Stomach (tissue), 4 donors: Measurements from ENCODE around the gene IQCE.

Source experiments
- EP300 ChIP-seq: sonication (generic); formaldehyde crosslinking; IDR thresholded peaks from one replicate; pipeline ENCODE4 v1.6.1; 2017; ENCODE audit warnings: antibody characterized with exemption
- POLR2A ChIP-seq, 4 donors: fragments of 450-650 bp; IDR thresholded peaks; one replicate each; pipeline ENCODE4 v1.6.1; 2016; ENCODE audit warnings: antibody characterized with exemption in 4 of 4, control low read depth in 2 of 4, mild to moderate bottlenecking in 1 of 4, moderate library complexity in 1 of 4
- TF ChIP-seq, protein P1 (sequence below), 7 experiments: fragments of 450-650 bp in 4 of 7; fragments of 200-600 bp in 3 of 7; sonication (generic) in 3 of 7; IDR thresholded peaks; one replicate each; pipeline ENCODE4 v1.5.1; 2016 to 2019; ENCODE audit warnings: antibody characterized with exemption in 7 of 7, control low read depth in 2 of 7, mild to moderate bottlenecking in 1 of 7

DNA sequence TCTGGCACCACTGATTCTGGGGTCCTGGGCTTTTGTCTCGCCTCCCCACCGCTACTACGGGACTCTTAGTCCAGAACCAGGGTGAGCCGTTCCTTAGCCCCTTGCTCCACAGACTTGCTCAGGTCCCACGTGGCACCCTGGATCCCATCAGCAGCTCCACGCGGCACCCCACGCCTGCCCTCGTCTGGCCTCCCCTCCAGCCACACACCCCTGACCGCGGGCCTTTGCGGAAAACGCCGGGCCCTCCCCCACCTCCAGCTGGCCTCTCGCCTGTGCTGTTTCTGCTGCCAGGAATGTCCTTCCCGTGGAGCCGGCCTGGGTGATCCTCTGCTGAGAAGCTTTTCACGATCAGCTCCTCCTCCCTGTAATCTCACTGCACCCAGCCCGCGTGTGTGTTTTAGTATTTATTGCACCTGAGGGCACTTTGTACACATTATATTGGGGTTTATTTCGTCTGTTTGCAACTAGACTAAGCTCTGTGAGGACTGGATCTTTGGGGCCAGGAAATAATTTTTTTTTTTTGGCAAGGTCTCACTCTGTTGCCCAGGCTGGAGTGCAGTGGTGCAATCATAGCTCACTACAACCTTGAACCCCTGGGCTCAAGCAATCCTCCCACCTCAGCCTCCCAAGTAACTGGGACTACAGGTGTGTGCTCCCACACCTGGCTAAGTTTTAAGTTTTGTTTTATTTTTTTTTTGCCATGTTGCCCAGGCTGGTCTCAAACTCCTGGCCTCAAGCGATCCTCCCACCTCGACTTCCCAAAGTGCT is 62.5 kb downstream of the IQCE start:
- TF ChIP-seq POLR2A (IDR thresholded peaks at IDR 0.05): no peak
- TF ChIP-seq EP300: no peak
- TF ChIP-seq, protein P1, sequence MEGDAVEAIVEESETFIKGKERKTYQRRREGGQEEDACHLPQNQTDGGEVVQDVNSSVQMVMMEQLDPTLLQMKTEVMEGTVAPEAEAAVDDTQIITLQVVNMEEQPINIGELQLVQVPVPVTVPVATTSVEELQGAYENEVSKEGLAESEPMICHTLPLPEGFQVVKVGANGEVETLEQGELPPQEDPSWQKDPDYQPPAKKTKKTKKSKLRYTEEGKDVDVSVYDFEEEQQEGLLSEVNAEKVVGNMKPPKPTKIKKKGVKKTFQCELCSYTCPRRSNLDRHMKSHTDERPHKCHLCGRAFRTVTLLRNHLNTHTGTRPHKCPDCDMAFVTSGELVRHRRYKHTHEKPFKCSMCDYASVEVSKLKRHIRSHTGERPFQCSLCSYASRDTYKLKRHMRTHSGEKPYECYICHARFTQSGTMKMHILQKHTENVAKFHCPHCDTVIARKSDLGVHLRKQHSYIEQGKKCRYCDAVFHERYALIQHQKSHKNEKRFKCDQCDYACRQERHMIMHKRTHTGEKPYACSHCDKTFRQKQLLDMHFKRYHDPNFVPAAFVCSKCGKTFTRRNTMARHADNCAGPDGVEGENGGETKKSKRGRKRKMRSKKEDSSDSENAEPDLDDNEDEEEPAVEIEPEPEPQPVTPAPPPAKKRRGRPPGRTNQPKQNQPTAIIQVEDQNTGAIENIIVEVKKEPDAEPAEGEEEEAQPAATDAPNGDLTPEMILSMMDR (IDR thresholded peaks at IDR 0.05): no peak
